Fibroblast of skin of right biceps (primary cell): ENCODE results near the gene CILP2.

ENCODE experiments used
- DNase-seq: peaks from one replicate; pipeline ENCODE4 v3.0.0-alpha.2; 2013

Gene CILP2

DNA sequence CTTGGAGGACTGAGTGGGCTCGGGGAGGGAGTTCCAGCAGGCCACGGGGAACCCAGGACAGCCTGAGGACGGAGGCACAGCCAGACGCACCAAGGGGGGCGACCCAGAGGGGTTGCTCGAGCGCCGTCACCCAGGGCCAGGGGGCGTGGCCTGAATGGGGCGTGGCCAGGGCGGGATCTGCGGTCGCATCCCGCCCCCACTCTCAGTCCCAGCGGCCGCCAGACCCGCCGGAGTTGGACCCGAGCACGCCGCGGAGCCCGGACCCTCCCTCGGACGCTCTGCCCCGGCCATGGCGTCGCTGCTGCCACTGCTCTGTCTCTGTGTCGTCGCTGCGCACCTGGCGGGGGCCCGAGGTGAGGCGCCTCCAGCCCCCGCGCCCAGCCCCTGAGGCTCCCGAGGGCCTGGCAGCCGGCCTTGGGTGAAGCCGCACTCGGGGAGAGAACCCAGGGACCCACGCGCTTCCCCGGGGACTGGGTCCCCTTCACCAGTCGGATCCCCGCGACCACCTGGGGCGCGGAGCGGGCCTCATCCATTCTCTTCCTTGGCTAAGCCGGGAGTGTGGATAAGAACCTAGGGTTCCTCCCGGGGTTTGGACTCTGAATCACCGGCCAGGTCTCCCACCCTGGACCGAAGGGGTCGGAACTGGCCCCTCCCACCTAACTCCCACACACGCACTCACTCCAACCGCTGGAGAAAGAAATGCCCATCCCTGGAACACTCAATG is at the start of gene CILP2:
CILP2 (plus strand) TSS at position 205 of the 724 bp plus-strand sequence; CDS start at position 290, 85 bp downstream.
- DNase-seq, result no peak

- DNase-seq, result peak; percentile 98
Measured at GRCh38 chr19:19488875-19489690, 49.0 kb upstream of the CILP2 start.

GRCh38 chr19:19489804-19490204 is 48.3 kb upstream of the CILP2 start:
- no peak for DNase-seq

GRCh38 chr19:19490214-19490968 is 47.7 kb upstream of the CILP2 start:
- DNase-seq, result peak; percentile 82

DNA sequence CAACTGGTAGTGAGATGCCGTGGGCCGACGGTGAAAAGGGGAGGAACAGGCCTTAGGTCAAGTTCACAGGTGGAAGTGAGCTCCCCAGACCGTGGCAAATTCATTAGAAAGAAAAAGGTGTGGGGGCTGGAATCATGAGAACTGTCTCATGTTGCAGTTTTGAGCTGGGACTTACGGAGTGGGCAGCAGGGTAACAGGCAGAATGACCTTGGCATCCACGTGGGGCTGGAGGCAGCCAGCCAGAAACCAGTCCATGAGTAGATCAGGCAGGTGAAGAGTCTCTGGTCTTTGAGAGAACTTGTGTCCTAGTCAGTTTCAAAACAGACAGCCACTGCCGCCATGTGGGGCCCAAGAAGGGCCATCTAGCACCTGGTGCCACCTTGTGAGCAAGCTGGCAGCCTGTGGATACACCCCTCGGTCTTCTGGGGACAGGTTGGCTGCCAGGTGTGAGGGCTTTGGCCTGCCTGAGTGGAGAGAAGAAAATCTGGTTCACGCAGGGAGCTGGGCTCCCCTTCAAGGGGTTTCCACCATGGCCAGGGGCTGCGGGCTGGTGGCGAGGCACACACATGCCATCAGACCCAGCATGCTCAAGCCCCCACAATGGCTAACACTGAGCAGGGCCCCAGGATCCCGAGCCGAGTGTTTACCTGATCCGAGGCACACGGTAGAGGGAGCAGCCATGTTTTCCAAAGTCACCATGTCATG is 46.6 kb upstream of the CILP2 start:
- DNase-seq, result no peak

- no peak for DNase-seq
Measured at GRCh38 chr19:19492026-19492610, 45.9 kb upstream of the CILP2 start.

- DNase-seq, result no peak
Measured at GRCh38 chr19:19493841-19494546, 44.1 kb upstream of the CILP2 start.

GRCh38 chr19:19495614-19496603 is 42.2 kb upstream of the CILP2 start:
- DNase-seq, result no peak

- DNase-seq, result no peak
Measured at GRCh38 chr19:19498255-19498991, 39.6 kb upstream of the CILP2 start.

- DNase-seq, result no peak
Measured at GRCh38 chr19:19499272-19499995, 38.6 kb upstream of the CILP2 start.

GRCh38 chr19:19500975-19501644 is 37.0 kb upstream of the CILP2 start:
- no peak for DNase-seq

DNA sequence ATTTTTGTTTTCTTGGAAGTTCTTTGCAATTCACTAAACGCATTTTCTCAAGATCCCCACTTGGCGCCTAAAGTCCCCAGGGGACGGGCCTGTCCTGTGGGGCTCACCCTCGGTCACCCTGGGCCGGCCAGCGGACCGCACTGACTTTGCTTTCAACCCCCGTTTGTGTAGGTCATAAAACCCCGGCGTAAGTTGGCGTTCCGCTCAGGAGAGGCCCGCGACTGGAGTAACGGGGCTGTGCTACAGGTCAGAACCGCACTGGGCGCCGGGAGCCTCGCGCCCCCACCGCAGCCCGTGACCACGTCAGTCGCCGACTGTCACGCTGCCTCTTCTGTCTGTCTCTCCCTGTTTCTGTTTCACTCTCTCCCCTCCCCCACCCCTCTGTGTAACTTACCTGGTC is 36.3 kb upstream of the CILP2 start:
- DNase-seq, result no peak

GRCh38 chr19:19502281-19502680 is 35.8 kb upstream of the CILP2 start:
- DNase-seq, result no peak

- DNase-seq, result no peak
Measured at GRCh38 chr19:19502808-19503602, 35.1 kb upstream of the CILP2 start.

- DNase-seq, result no peak
Measured at GRCh38 chr19:19504754-19505668, 33.1 kb upstream of the CILP2 start.

DNA sequence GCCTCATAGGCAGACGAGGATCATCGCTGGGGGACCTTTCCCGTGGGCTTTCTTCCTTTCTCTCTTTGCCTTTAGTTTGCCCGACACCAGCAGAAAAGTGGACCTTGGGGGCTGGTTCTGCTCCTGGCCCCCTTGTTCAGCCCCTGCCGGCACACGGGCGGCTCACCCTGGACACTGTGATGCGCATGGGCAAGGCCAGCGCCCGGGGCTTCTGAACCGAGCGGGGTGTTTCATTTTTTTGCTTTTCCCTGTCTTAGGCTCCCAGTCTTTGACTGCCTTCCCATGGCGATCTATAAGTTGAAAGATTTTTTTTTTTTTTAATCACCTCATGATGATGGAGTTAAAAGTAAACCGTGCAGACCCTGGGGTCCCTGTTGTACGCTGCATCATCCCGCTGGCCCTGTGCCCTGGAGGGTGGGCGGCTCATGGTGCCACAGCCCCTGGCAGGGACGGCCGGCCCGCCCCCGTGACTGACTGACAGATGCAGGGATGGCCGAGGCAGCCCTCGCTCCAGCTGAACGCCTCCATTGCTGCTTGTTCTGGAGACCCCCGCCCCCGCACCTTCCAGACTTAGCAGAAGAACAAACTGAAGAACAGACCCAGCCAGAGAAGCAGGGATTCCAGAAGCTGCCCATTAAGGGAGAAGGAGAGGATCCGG is 32.3 kb upstream of the CILP2 start:
- DNase-seq, result no peak
